ENCODE measurements around the gene CRB1. TPM values are rescaled to one million over a fixed set of nuclear protein-coding genes. Genes with fewer than 3 reads are reported as not detected.
A peak's percentile ranks its signal among the peaks of the same experiment; 100 is the strongest.

The CRB1 gene
- total RNA-seq, 1 donor from 2014 or later: 0.51 TPM

- no peaks in the 10 kb centered on the region for H3K27me3 Mint-ChIP-seq (ENCODE audit: low read depth)
- no peaks in the 10 kb centered on the region for H3K9me3 Mint-ChIP-seq
- peaks cover 54% of the 10 kb centered on the region for H3K4me1 Mint-ChIP-seq
- TF ChIP-seq CTCF (IDR thresholded peaks at IDR 0.05; ENCODE audit: unreplicated experiment): no peak
- H3K36me3 Mint-ChIP-seq: no peaks in the 10 kb centered on the region
- H3K27ac Mint-ChIP-seq: peak overlapping the region; percentile 87
- H3K4me3 Mint-ChIP-seq: peak overlapping the region; percentile 11
- no peak for DNase-seq (ENCODE audit: low spot score in 2 of 2, unreplicated experiment in 2 of 2)
Measured at GRCh38 chr1:197441999-197442414, 174.0 kb downstream of the CRB1 start.

- Mint-ChIP-seq H3K27ac (no peak overlapping the region), H3K4me3 (no peak overlapping the region), H3K9me3 (no peaks in the 10 kb centered on the region), H3K27me3 (ENCODE audit: low read depth) (no peaks in the 10 kb centered on the region), H3K36me3 (no peaks in the 10 kb centered on the region), H3K4me1 (peaks cover 37% of the 10 kb centered on the region)
- DNase-seq (ENCODE audit: low spot score in 2 of 2, unreplicated experiment in 2 of 2): no peak
- TF ChIP-seq CTCF (IDR thresholded peaks at IDR 0.05; ENCODE audit: unreplicated experiment): no peak
Measured at GRCh38 chr1:197444755-197445154, 176.7 kb downstream of the CRB1 start.

GRCh38 chr1:197448121-197448779, 180.2 kb downstream of the CRB1 start:
- Mint-ChIP-seq H3K27me3 (ENCODE audit: low read depth) (no peaks in the 10 kb centered on the region), H3K4me1 (peaks cover 29% of the 10 kb centered on the region), H3K4me3 (no peak overlapping the region), H3K27ac (peak overlapping the region; percentile 31), H3K9me3 (no peaks in the 10 kb centered on the region), H3K36me3 (no peaks in the 10 kb centered on the region)
- TF ChIP-seq CTCF (IDR thresholded peaks at IDR 0.05; ENCODE audit: unreplicated experiment): no peak
- no peak for DNase-seq (ENCODE audit: low spot score in 2 of 2, unreplicated experiment in 2 of 2)

- H3K27me3 Mint-ChIP-seq (ENCODE audit: low read depth): no peaks in the 10 kb centered on the region
- peak overlapping the region; percentile 32 for H3K27ac Mint-ChIP-seq
- H3K4me1 Mint-ChIP-seq: peaks cover 29% of the 10 kb centered on the region
- no peak for DNase-seq (ENCODE audit: low spot score in 2 of 2, unreplicated experiment in 2 of 2)
- no peak for TF ChIP-seq CTCF (IDR thresholded peaks at IDR 0.05; ENCODE audit: unreplicated experiment)
- H3K9me3 Mint-ChIP-seq: no peaks in the 10 kb centered on the region
- H3K36me3 Mint-ChIP-seq: no peaks in the 10 kb centered on the region
- no peak overlapping the region for H3K4me3 Mint-ChIP-seq
Measured at GRCh38 chr1:197451381-197451780, 183.3 kb downstream of the CRB1 start.

GRCh38 chr1:197453376-197454058, 185.5 kb downstream of the CRB1 start:
- H3K27ac Mint-ChIP-seq: no peak overlapping the region
- H3K4me1 Mint-ChIP-seq: peaks cover 25% of the 10 kb centered on the region
- no peaks in the 10 kb centered on the region for H3K27me3 Mint-ChIP-seq (ENCODE audit: low read depth)
- no peak for TF ChIP-seq CTCF (IDR thresholded peaks at IDR 0.05; ENCODE audit: unreplicated experiment)
- H3K4me3 Mint-ChIP-seq: no peak overlapping the region
- H3K9me3 Mint-ChIP-seq: no peaks in the 10 kb centered on the region
- no peaks in the 10 kb centered on the region for H3K36me3 Mint-ChIP-seq
- DNase-seq (ENCODE audit: low spot score in 2 of 2, unreplicated experiment in 2 of 2): no peak
